Spinal cord (tissue), 10 donors: ENCODE measurements around the gene LSM4. TPM values are rescaled to one million over a fixed set of nuclear protein-coding genes. Genes with fewer than 3 reads are reported as not detected.

Experiments
- DNase-seq, 6 donors: peaks; one replicate each; pipeline versions ENCODE4 v3.0.0 to v3.0.0-alpha.2; 2013 to 2015; ENCODE audit warnings: low spot score in 6 of 6, low read depth in 4 of 6
- H3K27ac ChIP-seq: one replicate; pipeline ENCODE4 v1.5.1; 2013; ENCODE audit warnings: low read depth, low read length, control low read depth
- H3K27me3 ChIP-seq: one replicate; pipeline ENCODE4 v1.6.1; 2013; ENCODE audit warnings: low read length; ENCODE audit not compliant: control insufficient read depth, insufficient read depth
- H3K36me3 ChIP-seq: one replicate; pipeline ENCODE4 v1.6.1; 2013; ENCODE audit warnings: low read length; ENCODE audit not compliant: control insufficient read depth, insufficient read depth
- H3K4me1 ChIP-seq: one replicate; pipeline ENCODE4 v1.6.1; 2013; ENCODE audit warnings: low read length; ENCODE audit not compliant: control insufficient read depth, insufficient read depth
- H3K4me3 ChIP-seq: one replicate; pipeline ENCODE4 v1.5.1; 2013; ENCODE audit warnings: low read depth, low read length, control low read depth
- H3K9me3 ChIP-seq: one replicate; pipeline ENCODE4 v1.6.1; 2013; ENCODE audit warnings: low read length; ENCODE audit not compliant: control insufficient read depth, insufficient read depth
- WGBS: methylation state at CpG from one replicate; pipeline ENCODE4 v1.1.5; 2013; ENCODE audit warnings: missing lambda C conversion rate; ENCODE audit not compliant: insufficient coverage; 5-methylcytosine and 5-hydroxymethylcytosine counted together
- polyA plus RNA-seq, 2 donors: library from polyadenylated mRNA; unstranded; fragments of 120-200 nt; gene quantifications; one replicate each; pipeline ENCODE4 v1.2.1, GENCODE V29; 2013; ENCODE audit not compliant: insufficient read length in 2 of 2
- total RNA-seq, 2 donors: library from RNA; depleted of rRNA in 1 of 2; stranded (reverse); fragments of 120-200 nt in 1 of 2; fragments of >200 nt in 1 of 2; gene quantifications; one replicate each; pipeline versions ENCODE4 v1.2.3 to v1.2.4, GENCODE V29; 2013 to 2014
- donor health status: healthy.

Gene LSM4
- total and polyA plus RNA-seq, 4 donors: 69.4 to 120 (median 105) TPM

DNA sequence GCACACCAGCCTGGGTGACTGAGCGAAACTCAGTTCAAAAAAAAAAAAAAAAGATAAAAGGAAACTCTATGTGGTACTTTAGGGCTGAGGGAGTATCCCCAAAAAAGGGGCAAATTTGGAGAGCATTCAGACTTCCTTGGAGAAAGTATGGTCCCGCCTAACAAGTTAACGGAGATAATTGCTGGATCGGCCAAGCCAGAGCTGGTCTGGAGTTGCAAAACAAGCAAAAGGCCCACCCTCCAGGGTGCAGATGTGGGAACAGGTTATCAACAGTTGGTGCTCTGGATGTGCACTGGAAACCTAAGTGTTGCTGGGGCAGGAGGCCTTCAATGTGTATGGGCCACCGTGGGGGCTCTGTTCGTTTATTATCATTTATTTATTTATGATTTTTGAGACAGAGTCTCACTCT, 51.4 kb downstream of the LSM4 start:
- DNase-seq: no peak
- Histone ChIP-seq H3K36me3 (peaks cover 55% of the 10 kb centered on the region), H3K27me3 (no peaks in the 10 kb centered on the region), H3K27ac (no peak overlapping the region), H3K4me3 (no peak overlapping the region), H3K9me3 (no peaks in the 10 kb centered on the region), H3K4me1 (peaks cover 23% of the 10 kb centered on the region)
- WGBS: 53% methylated on average over 3 of the region's 6 CpGs

GRCh38 chr19:18270326-18270725, 52.5 kb downstream of the LSM4 start:
- H3K27me3 ChIP-seq: no peaks in the 10 kb centered on the region
- WGBS: 97% methylated on average over 5 of the region's 9 CpGs
- no peak overlapping the region for H3K4me3 ChIP-seq
- no peak overlapping the region for H3K27ac ChIP-seq
- H3K36me3 ChIP-seq: peaks cover 57% of the 10 kb centered on the region
- no peak for DNase-seq
- peaks cover 15% of the 10 kb centered on the region for H3K4me1 ChIP-seq
- no peaks in the 10 kb centered on the region for H3K9me3 ChIP-seq

- Histone ChIP-seq H3K36me3 (peaks cover 58% of the 10 kb centered on the region), H3K4me3 (no peak overlapping the region), H3K4me1 (peaks cover 4% of the 10 kb centered on the region), H3K9me3 (no peaks in the 10 kb centered on the region), H3K27me3 (no peaks in the 10 kb centered on the region), H3K27ac (no peak overlapping the region)
- 88% methylated on average over 2 of the region's 2 CpGs for WGBS
- no peak for DNase-seq
Measured at GRCh38 chr19:18269070-18269723, 53.7 kb downstream of the LSM4 start.

- DNase-seq: peak in 1 of 6 donors; percentile 6
- Histone ChIP-seq H3K27ac (no peak overlapping the region), H3K4me3 (no peak overlapping the region), H3K9me3 (no peaks in the 10 kb centered on the region), H3K36me3 (peaks cover 71% of the 10 kb centered on the region), H3K27me3 (no peaks in the 10 kb centered on the region), H3K4me1 (no peaks in the 10 kb centered on the region)
- WGBS: 91% methylated on average over 37 of the region's 42 CpGs
Measured at GRCh38 chr19:18266771-18267686, 55.8 kb downstream of the LSM4 start.

- no peak overlapping the region for H3K27ac ChIP-seq
Measured at GRCh38 chr19:18265582-18265981, 57.3 kb downstream of the LSM4 start.

DNA sequence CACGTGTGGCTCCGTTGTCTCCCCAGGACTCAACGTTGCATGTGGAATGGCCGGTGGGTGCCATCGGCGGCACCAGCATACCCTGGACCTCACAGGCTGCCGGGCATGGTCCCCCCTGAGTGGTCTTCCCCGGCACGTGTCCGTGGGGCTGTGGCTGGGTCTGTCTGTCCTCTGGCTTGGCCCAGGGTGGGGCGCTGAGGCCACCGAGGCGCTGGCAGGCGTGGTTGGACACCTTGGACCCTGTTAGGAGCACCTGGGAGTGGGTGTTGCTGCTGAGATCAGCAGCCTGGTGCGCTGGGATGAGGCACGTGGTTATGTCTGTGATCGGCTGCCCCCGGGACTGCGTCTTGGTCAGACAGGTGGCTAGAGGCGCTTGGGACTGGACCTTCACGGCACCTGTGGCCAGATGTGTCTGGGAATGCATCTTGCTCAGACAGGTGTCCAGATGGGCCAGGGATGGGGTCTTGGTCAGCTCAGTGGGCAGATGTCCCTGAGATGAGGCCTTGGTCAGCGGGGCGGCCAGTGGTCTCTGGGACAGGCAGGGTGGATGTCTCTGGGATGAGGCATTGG, 57.8 kb downstream of the LSM4 start:
- DNase-seq: peak in 1 of 6 donors; percentile 1
- no peaks in the 10 kb centered on the region for H3K27me3 ChIP-seq
- H3K4me1 ChIP-seq: no peaks in the 10 kb centered on the region
- 95% methylated on average over 23 of the region's 23 CpGs for WGBS
- H3K27ac ChIP-seq: no peak overlapping the region
- H3K4me3 ChIP-seq: no peak overlapping the region
- peaks cover 87% of the 10 kb centered on the region for H3K36me3 ChIP-seq
- H3K9me3 ChIP-seq: no peaks in the 10 kb centered on the region

More at GRCh38 chr19:18265582-18265981, 57.3 kb downstream of the LSM4 start:
- no peak overlapping the region for H3K4me3 ChIP-seq
- H3K9me3 ChIP-seq: no peaks in the 10 kb centered on the region
- H3K4me1 ChIP-seq: no peaks in the 10 kb centered on the region
- H3K36me3 ChIP-seq: peaks cover 82% of the 10 kb centered on the region
- 92% methylated on average over 7 of the region's 7 CpGs for WGBS
- DNase-seq: peak in 1 of 6 donors; percentile 2
- H3K27me3 ChIP-seq: no peaks in the 10 kb centered on the region

- H3K9me3 ChIP-seq: no peaks in the 10 kb centered on the region
- no peaks in the 10 kb centered on the region for H3K27me3 ChIP-seq
- H3K4me1 ChIP-seq: no peaks in the 10 kb centered on the region
- no peak overlapping the region for H3K4me3 ChIP-seq
- no peak overlapping the region for H3K27ac ChIP-seq
- 92% methylated on average over 21 of the region's 23 CpGs for WGBS
- H3K36me3 ChIP-seq: peaks cover 93% of the 10 kb centered on the region
- DNase-seq: peak in 1 of 6 donors; percentile 2
Measured at GRCh38 chr19:18264137-18264854, 58.6 kb downstream of the LSM4 start.

GRCh38 chr19:18263324-18264136, 59.3 kb downstream of the LSM4 start:
- H3K27ac ChIP-seq: no peak overlapping the region
- peaks cover 93% of the 10 kb centered on the region for H3K36me3 ChIP-seq
- peak in 1 of 6 donors; percentile 1 for DNase-seq
- no peaks in the 10 kb centered on the region for H3K27me3 ChIP-seq
- H3K4me3 ChIP-seq: no peak overlapping the region
- WGBS: 81% methylated on average over 16 of the region's 16 CpGs
- no peaks in the 10 kb centered on the region for H3K9me3 ChIP-seq
- no peaks in the 10 kb centered on the region for H3K4me1 ChIP-seq
